HG02852 (cell line): ENCODE data around the gene TMEM208.

Source experiments
- ATAC-seq: cut with Tn5 transposase; IDR thresholded peaks from one replicate; pipeline ENCODE4 v1.9.1; 2021; ENCODE audit warnings: mild to moderate bottlenecking, moderate library complexity; ENCODE audit not compliant: unreplicated experiment

Gene TMEM208

DNA sequence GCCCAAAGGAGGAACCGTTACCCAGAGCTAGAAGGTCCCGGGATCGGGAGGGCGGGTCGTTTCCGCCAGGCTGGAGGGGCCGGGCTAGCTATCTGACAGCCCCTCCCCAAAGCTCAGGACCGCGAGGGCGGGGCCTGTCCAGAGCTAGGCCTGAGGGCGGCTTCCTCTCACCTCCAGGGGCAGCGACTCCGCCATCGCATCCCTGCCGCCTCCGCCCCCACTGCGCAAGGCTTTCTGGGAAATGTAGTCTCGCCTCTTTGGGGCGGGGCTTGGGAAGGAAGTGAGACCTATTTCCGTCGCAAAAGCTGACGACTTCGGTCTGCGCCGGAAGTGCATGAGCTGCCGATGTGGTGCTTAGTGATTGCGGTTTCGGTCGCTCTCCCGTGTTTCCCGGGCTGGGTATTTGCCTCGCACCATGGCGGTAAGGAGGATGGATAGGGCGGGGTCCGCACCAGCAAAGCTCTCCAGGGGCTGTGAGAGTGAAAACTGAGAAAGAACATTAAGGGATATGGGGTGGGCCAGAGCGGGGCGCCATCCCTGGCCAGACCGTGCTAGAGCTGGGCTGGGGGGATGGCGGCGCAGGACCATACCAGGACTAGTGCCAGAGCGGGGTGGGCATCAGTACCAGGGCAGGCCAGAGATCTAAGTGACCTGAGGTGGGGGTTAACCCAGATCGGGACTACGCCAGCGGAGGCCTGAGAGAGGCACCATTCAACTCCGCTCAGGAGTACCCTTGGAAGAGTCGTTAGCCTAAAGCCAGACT, at the start of gene TMEM208:
TMEM208 (plus strand) TSS at position 327 of the 763 bp plus-strand sequence; CDS start at position 416, 89 bp downstream.
- peak; percentile 93 for ATAC-seq

DNA sequence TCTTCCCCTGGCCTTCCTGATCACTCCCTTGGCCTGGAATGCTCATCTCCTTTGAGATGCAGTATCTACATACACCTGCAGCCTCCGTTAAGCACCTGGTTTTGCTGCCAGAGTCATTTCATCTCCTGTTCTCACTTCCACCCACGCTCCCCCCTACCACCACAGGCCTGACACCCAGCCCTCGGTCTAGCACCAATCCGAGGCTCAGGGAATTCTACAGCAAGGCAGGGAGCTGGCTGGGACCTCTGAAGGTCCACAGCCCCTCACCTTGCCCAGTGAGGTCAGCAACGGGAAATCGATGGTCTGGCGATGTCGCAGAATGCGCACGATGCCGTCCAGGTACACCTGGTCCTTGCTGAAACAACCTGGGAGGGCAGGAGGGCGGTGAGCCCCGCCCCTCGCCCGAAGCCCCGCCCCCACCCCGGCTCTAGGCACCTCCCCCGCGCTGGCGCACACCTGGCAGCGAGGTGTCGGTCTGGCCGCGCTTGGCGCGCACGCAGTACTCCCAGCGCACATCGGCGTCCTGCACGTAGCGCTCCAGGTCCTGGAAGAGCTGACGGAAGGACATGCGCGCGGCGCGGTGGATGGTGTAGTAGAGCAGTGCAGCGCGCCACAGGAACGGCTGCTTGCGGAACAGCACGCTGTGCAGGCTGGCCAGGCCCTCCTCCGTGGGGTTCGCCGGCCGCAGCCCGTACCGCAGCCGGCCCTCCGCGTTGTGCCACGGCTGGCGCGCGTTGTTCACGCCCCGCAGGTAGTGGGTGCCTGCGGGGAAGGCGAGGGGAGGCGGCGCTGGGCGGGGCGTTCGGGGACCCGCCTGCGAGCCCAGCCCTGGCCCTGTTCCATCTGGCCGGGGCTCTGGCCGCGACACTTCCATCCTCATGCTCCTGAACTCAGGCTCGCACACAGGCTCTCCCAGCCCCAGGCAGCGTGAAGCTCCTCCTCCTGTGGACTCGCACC, 48.9 kb upstream of the TMEM208 start:
- ATAC-seq: no peak

GRCh38 chr16:67179421-67180080, 47.4 kb upstream of the TMEM208 start:
- ATAC-seq: no peak

DNA sequence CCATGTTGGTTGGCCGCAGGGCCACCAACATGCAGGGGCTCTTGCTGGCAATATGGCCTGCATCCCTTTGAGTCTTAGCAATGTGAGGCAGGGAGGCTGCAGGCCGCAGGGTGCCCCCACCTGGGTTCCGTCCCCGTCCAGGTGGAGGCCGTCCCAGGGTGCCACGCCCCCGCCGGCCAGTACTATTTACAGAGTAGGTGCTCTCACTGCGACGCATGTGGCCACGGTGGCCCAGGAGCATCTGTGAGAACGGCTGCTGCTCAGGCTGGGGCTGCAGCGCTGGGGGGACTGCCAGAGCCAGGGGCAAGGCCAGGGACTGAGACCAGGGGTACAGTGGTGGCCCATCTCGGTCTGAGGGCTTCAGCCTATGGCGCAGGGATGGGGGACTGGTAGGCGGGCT, 46.8 kb upstream of the TMEM208 start:
- ATAC-seq: no peak

GRCh38 chr16:67181346-67181745, 45.6 kb upstream of the TMEM208 start:
- ATAC-seq: no peak

DNA sequence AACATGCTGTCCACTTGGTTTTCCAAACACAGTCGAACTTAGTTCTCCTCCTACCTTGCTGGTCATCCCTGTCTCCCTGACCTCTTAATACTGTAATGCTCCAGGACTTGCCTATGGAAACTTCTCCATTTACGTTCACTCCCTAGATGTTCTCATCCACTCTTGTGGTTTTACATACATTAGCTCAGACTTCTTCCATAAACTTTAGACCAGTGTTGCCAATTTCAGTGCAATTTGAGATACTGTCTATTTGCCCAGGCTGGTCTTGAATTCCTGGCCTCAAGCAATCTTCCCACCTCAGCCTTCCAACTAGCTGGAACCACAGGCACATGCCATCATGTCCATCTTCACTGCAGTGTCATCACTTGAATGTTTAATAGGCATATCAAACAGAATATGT, 44.6 kb upstream of the TMEM208 start:
- ATAC-seq: no peak

GRCh38 chr16:67183284-67183626, 43.7 kb upstream of the TMEM208 start:
- no peak for ATAC-seq

- ATAC-seq: peak; percentile 95
These were observed 43.1 kb upstream of the TMEM208 start, which contains the start of gene MATCAP1 for GRCh38 chr16:67183627-67184452. TSS of gene MATCAP1 (minus strand) at chr16:67183963. CDS start at chr16:67180610, 3,353 bp downstream.

DNA sequence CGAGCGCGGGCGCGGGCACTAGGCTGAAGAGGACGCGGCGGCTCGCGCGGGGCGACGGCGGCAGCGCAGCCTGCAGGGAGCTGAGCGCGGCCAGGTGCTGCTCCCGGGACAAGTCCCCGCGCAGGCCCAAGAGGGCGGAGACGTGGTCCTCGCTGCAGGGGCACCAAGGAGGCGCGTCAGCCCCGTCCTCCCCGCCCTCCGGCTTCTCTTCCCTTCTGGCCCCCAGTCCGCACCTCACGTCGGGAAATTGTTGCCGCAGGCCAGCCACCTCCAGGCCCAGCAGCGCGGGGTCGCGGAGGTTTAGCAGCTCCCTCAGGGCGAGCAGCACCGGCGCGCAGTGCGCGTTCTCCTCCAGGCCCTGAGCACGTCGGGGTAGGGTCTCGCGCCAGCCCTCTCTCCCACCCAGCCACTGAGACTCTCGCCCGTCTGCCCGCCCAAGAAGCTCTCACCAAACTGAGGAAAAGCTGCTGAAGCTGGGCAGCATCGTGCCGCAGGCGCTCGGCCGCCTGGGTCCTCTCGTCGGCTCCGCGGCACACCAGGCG, 42.4 kb upstream of the TMEM208 start:
- ATAC-seq: no peak

DNA sequence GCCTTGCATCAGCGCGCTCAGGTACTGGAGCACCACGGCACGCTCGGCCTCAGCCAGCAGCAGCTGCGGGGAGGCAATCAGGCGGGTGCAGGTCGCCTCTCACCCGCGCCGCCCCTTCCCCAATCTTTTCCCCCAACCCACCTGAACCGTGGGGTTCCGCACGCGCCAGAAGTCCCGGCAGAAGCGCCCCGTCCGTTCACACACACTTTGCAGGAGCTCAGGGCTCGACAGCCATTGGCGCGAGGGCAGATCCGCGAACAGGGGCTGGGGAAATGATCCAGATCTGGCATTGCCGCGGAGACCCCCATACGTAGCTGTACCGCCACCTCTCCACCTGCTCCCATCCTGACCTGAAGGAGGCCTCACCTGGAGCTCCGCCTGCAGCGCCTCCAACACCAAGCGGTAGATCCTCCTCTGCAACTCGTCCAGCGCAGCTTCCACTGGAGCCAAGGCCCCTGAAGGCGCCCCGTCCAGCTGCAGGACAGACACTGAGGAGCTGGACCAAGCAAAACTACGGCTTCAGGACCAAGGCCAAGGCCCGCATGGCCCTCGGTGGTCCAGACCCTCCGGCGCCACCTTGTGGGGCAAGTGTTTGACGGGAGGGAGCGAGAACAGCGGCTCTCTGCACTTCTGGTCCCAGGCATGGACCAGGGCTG, 41.8 kb upstream of the TMEM208 start:
- ATAC-seq: no peak

DNA sequence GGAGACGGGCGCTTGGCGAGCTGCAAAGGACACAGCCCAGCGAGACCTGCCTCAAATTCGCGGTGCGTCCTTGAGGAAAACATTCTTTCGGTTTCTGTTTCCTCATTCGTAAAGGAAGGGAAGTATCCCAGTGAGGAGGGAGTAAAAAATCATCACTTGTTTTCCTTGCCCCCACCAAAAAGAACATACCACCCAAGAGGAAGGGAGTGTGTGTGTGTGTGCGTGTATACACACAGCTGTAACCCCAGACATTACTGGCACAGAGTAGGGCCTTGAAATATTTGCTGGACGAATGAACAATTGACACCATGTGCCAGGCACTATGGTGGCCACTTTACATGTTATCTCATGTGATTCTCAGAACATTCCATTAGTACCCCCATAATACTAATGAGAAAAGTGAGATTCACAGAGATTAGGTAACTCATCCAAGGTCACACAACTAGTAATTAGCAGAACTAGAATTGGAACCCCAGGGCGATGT, 41.2 kb upstream of the TMEM208 start:
- ATAC-seq: no peak

GRCh38 chr16:67186550-67186950, 40.4 kb upstream of the TMEM208 start:
- no peak for ATAC-seq

- no peak for ATAC-seq
These were observed 39.6 kb upstream of the TMEM208 start for GRCh38 chr16:67187175-67187890.

DNA sequence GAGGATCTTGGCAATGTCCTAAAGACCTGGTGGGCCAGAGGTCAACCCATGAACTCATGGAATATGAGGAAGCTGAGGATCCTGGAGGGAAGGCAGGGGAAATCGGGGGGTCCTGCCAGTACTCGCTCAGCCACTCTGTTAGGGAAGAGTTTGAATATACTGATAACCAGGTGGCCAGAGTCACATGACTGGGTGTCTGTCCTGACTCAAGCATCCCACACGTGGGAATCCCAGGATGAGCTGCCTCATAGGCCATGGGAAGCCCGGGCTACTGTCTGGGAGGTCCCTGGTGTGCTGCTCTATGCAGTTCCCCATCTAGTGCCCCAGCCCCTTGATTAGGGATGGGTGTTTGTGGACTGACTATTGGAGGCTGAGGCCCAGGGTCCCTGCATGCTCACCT, 38.6 kb upstream of the TMEM208 start:
- no peak for ATAC-seq

GRCh38 chr16:67188798-67189197, 38.1 kb upstream of the TMEM208 start:
- no peak for ATAC-seq

- no peak for ATAC-seq
These were observed 36.9 kb upstream of the TMEM208 start, which contains the start of gene EXOC3L1 for GRCh38 chr16:67190041-67190440. TSS of gene EXOC3L1 (minus strand) at chr16:67190136. CDS start at chr16:67189676, 460 bp downstream.

DNA sequence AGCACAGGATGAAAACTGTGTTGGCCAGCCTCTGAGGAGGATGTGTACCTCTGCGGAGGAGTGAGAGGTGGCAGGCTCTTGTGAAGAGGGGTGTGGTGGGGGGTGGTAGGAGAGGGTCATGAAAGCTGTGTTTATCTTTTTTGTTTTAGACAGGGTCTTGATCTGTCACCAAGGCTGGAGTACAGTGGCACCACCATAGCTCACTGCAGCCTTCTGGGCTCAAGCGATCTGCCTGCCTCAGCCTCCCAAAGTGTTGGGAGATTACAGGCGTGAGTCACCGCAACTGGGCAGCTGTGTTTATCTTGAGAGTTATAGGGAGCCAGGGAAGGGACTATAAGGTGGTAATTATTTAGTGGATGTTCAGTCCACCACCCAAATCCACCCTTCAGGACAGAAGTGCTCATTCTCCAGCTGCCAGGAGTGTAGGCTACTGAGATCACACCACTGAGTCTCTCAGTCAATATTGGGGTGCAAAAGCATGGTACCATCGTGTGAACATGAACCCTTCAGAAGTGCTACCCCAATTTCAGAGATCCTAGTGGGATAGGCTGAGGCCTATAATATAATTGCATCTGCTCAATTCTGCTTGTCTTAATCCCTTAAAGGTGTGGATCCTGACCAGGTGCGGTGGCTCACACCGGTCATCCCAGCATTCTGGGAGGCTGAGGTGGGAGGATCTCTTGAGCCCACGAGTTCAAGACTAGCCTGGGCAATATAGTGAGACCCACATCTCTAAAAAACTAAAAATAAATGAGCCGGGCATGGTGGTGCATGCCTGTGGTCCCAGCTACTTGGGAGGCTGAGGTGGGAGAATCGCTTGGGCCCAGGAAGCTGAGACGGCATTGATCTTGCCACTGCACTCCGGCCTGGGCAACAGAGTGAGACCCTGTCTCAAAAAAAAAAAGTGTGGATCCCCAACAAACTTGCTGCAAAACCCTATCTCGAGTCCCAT, 36.2 kb upstream of the TMEM208 start:
- no peak for ATAC-seq
